PC-3 (cell line): ENCODE results near the gene CHID1. TPM values are rescaled to one million over a fixed set of nuclear protein-coding genes. Genes with fewer than 3 reads are reported as not detected.
A peak's percentile ranks its signal among the peaks of the same experiment; 100 is the strongest.

Experiments used
- ATAC-seq: fragments of 200-7000 bp; cut with Tn5 transposase; 2 replicates; pipeline ENCODE4 v1.9.1; 2020; ENCODE audit warnings: mild to moderate bottlenecking, moderate library complexity
- BruUV-seq: library from RNA; stranded (reverse); fragments of 400-500 nt; replicated peaks from 2 replicates; lab custom pipeline; 2021; lab: Mats Ljungman, UMichigan
- CTCF ChIA-PET: fragments of 300-600 bp; sonication (Branson Sonifier 250); formaldehyde crosslinking; loops from one replicate; lab custom pipeline; 2022; ENCODE audit warnings: antibody characterized with exemption; lab: Charles Lee
- POLR2A ChIA-PET: fragments of 300-600 bp; sonication (Branson Sonifier 250); formaldehyde crosslinking; loops from one replicate; lab custom pipeline; 2022; ENCODE audit warnings: antibody characterized with exemption; ENCODE audit not compliant: unreplicated experiment; lab: Charles Lee
- DNase-seq: peaks from one replicate; pipeline ENCODE4 v3.0.0-alpha.2; 2015
- H2AFZ ChIP-seq: fragments of 300-600 bp; sonication (generic); 2 replicates; pipeline ENCODE4 v1.6.0; 2016; ENCODE audit warnings: antibody characterized with exemption, low read length
- H3F3A ChIP-seq: fragments of 300-600 bp; sonication (generic); one replicate; pipeline ENCODE4 v1.6.0; 2017; ENCODE audit warnings: antibody characterized with exemption, low read length, control low read depth, mild to moderate bottlenecking; ENCODE audit not compliant: unreplicated experiment
- H3K27ac ChIP-seq: fragments of 300-600 bp; sonication (generic); 2 replicates; pipeline ENCODE4 v1.5.1; 2016; ENCODE audit warnings: mild to moderate bottlenecking, low read length
- H3K27me3 ChIP-seq: fragments of 300-600 bp; sonication (generic); 2 replicates; pipeline ENCODE4 v1.6.1; 2016; ENCODE audit warnings: low read length, mixed read lengths
- H3K36me3 ChIP-seq: fragments of 300-600 bp; sonication (generic); 2 replicates; pipeline ENCODE4 v1.6.1; 2016; ENCODE audit warnings: low read depth, mixed run types, low read length, mixed read lengths
- H3K4me1 ChIP-seq: fragments of 300-600 bp; sonication (generic); 2 replicates; pipeline ENCODE4 v1.5.1; 2016; ENCODE audit warnings: low read length; ENCODE audit not compliant: insufficient read depth
- H3K4me2 ChIP-seq: fragments of 300-600 bp; sonication (generic); 2 replicates; pipeline ENCODE4 v1.6.0; 2016; ENCODE audit warnings: low read length
- H3K4me3 ChIP-seq: fragments of 300-600 bp; sonication (generic); 2 replicates; pipeline ENCODE4 v1.5.1; 2016; ENCODE audit warnings: mild to moderate bottlenecking, low read length, mixed read lengths
- H3K79me2 ChIP-seq: fragments of 300-600 bp; sonication (generic); 2 replicates; pipeline ENCODE4 v1.6.1; 2017; ENCODE audit warnings: low read length, mixed read lengths
- H3K9ac ChIP-seq: fragments of 300-600 bp; sonication (generic); 2 replicates; pipeline ENCODE4 v1.6.0; 2016; ENCODE audit warnings: mild to moderate bottlenecking, low read length
- H3K9me2 ChIP-seq: fragments of 300-600 bp; sonication (generic); replicated peaks from 2 replicates; pipeline ENCODE4 v1.6.1; 2016; ENCODE audit warnings: mixed run types, low read length, mixed read lengths
- H3K9me3 ChIP-seq: fragments of 300-600 bp; sonication (generic); 2 replicates; pipeline ENCODE4 v1.6.1; 2016; ENCODE audit warnings: low read length, mixed read lengths
- H4K20me1 ChIP-seq: fragments of 300-600 bp; sonication (generic); 2 replicates; pipeline ENCODE4 v1.6.1; 2016; ENCODE audit warnings: low read length, mixed read lengths
- EZH2 ChIP-seq: fragments of 300-600 bp; sonication (generic); IDR thresholded peaks from one replicate; pipeline ENCODE4 v1.6.1; 2017; ENCODE audit warnings: antibody characterized with exemption, mild to moderate bottlenecking, low read length; ENCODE audit not compliant: unreplicated experiment
- EZH2phosphoT487 ChIP-seq: fragments of 300-600 bp; sonication (generic); IDR thresholded peaks from 2 replicates; pipeline ENCODE4 v1.6.1; 2018; ENCODE audit warnings: mild to moderate bottlenecking, antibody characterized with exemption, low read length, borderline replicate concordance
- intact Hi-C: fragments of 100-400 bp; cut with micrococcal nuclease; formaldehyde crosslinking; loops from 2 replicates; pipeline ENCODE4 v1.9.0; 2023
- total RNA-seq: library from RNA; depleted of rRNA; stranded (reverse); fragments of >200 nt; gene quantifications from 2 replicates; pipeline ENCODE4 v1.2.3, GENCODE V29; 2014
- TF ChIP-seq, protein P1 (sequence below): fragments of 300-600 bp; sonication (generic); conservative IDR thresholded peaks from 2 replicates; pipeline ENCODE4 v1.5.1; 2017; ENCODE audit warnings: antibody characterized with exemption, low read depth, mild to moderate bottlenecking, low read length

CHID1 gene
- total RNA-seq, 1 experiment from 2014 or later: 70.2 TPM

- Histone ChIP-seq H3K79me2 (peaks cover 46% of the 10 kb centered on the region), H3K4me3 (peak overlapping the region; percentile 83), H3K4me2 (peak overlapping the region; percentile 93), H3K4me1 (peaks cover 31% of the 10 kb centered on the region), H3K9me2 (no peaks in the 10 kb centered on the region), H3K9ac (peak overlapping the region; percentile 94), H4K20me1 (peaks cover under 1% of the 10 kb centered on the region; the same call in 1 of the 2 replicates), H3K9me3 (no peaks in the 10 kb centered on the region), H3K36me3 (peaks cover 10% of the 10 kb centered on the region; the same call in 1 of the 2 replicates), H2AFZ (no peak overlapping the region), H3K27me3 (no peaks in the 10 kb centered on the region), H3K27ac (peak overlapping the region; percentile 37), H3F3A (no peaks in the 10 kb centered on the region)
- ATAC-seq (no peak), DNase-seq (no peak)
- intact Hi-C loops: no loop called here
- BruUV-seq: no TSS peak
- TF ChIP-seq EZH2phosphoT487: no peak
- TF ChIP-seq, protein P1, sequence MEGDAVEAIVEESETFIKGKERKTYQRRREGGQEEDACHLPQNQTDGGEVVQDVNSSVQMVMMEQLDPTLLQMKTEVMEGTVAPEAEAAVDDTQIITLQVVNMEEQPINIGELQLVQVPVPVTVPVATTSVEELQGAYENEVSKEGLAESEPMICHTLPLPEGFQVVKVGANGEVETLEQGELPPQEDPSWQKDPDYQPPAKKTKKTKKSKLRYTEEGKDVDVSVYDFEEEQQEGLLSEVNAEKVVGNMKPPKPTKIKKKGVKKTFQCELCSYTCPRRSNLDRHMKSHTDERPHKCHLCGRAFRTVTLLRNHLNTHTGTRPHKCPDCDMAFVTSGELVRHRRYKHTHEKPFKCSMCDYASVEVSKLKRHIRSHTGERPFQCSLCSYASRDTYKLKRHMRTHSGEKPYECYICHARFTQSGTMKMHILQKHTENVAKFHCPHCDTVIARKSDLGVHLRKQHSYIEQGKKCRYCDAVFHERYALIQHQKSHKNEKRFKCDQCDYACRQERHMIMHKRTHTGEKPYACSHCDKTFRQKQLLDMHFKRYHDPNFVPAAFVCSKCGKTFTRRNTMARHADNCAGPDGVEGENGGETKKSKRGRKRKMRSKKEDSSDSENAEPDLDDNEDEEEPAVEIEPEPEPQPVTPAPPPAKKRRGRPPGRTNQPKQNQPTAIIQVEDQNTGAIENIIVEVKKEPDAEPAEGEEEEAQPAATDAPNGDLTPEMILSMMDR: no peak
- TF ChIP-seq EZH2: no peak
- ChIA-PET CTCF (interaction anchor here (1.3 kb wide), 1 partner anchor 13 kb away, joined by 18 read pairs; the partner anchor contains the start of gene PNPLA2), POLR2A (interaction anchor here (1.0 to 2.0 kb wide), 2 partner anchors 12 to 24 kb away, joined by 3 to 16 read pairs; partner anchors contain the start of gene PNPLA2)
Observed at GRCh38 chr11:831961-832528, 78.6 kb downstream of the CHID1 start.

- Histone ChIP-seq H3K9me2 (no peaks in the 10 kb centered on the region), H2AFZ (no peak overlapping the region), H3K27ac (no peak overlapping the region), H3K27me3 (no peaks in the 10 kb centered on the region), H3K4me2 (peak overlapping the region; percentile 93), H3K4me3 (peak overlapping the region; percentile 83; the same call in 1 of the 2 replicates), H3K79me2 (peaks cover 39% of the 10 kb centered on the region), H3K4me1 (peaks cover 37% of the 10 kb centered on the region), H3K9ac (no peak overlapping the region), H3K9me3 (no peaks in the 10 kb centered on the region), H3F3A (no peaks in the 10 kb centered on the region), H4K20me1 (no peaks in the 10 kb centered on the region), H3K36me3 (0 out of 2 replicates have a peak, but pooled peaks cover 3% of the 10 kb centered on the region)
- CTCF ChIA-PET: no interaction called here
- intact Hi-C loops: no loop called here
- DNase-seq: no peak
- ATAC-seq: no peak
- BruUV-seq: no TSS peak
- POLR2A ChIA-PET: interaction anchor here (0.6 to 2.0 kb wide), 2 partner anchors 12 to 229 kb away, joined by 4 to 16 read pairs; partner anchors contain the start of gene PNPLA2
- TF ChIP-seq EZH2phosphoT487: no peak
- TF ChIP-seq, protein P1: no peak
- TF ChIP-seq EZH2: no peak
Observed at GRCh38 chr11:831118-831864, 79.3 kb downstream of the CHID1 start.
